ENCODE data around the gene GPR107.

GPR107 gene

DNA sequence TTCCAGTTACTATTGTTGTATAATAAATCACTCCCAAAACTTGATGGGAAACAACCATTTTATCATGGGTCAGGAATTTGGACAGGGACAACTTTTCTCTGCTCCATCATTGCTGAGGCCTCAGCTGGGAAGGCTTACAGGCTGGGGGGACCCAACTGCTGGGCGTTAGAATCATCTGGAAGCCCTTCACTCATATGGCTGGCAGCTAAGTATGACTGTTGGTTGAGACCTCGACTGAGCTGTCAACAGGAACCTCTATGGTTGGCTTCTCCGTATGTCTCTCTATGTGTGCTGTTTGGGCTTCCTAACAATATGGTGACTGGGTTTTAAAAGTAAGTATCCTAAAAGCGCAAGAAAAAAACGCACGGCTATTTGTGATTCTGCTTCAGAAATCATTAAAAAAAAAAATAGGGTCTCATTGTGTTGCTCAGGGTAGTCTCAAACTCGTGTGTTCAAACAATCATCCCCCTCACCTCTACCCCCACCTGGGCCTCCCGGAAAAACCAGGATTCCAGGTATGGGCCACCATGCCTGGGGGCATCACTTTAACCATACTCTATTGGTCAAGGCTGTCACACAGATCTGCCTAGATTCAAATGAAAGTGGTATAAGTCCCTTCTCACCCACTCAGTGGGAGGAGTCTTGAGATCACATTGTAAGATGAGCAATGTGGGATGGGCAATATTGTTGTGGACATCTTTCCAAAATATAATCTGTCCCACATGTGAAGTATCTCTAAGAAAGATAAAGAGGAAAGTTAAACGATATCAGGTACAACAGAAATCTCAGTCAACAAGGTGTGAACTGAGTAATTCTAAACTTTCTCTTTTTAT lies 26.0 kb upstream of the GPR107 start:
- no peak for DNase-seq (ENCODE audit: low read depth)

DNA sequence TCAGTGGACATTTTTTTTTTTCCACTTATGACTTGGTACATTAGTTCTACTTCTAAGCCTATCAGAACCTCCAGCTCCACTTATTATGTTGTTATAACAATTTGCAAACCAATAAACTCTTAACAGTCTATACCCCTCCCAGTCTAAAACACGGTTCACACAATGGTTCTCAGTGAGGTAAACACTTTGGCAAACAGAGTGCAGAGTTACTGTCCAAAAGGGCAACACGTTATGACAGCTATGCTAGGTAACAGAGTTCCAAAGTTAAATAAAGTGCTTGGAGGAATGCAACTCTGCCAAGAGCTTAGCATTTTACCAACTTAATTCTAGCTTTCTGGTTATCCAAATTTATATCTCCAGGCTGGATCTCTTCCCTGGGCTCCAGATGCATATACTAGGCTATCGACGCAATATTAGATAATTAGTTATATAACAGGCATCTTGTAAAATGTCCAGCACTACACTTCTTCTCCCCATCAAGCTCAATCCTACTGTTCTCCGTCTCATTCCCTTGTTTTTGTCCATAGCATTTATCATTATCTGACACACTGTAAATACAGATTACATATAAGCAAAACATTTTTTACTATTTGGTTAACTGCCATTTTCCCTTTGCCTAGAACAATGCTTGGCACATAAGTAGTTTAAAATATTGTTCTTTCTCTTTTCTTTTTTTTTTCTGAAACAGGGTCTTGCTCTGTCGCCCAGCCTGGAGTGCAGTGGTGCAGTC lies 25.0 kb upstream of the GPR107 start:
- DNase-seq (ENCODE audit: low read depth): no peak

GRCh38 chr9:130029223-130029973 lies 24.3 kb upstream of the GPR107 start:
- no peak for DNase-seq (ENCODE audit: low read depth)

GRCh38 chr9:130030651-130031127 lies 23.0 kb upstream of the GPR107 start:
- DNase-seq (ENCODE audit: low read depth): no peak

- DNase-seq (ENCODE audit: low read depth): no peak
Measured at GRCh38 chr9:130034570-130034969, 19.1 kb upstream of the GPR107 start.

DNA sequence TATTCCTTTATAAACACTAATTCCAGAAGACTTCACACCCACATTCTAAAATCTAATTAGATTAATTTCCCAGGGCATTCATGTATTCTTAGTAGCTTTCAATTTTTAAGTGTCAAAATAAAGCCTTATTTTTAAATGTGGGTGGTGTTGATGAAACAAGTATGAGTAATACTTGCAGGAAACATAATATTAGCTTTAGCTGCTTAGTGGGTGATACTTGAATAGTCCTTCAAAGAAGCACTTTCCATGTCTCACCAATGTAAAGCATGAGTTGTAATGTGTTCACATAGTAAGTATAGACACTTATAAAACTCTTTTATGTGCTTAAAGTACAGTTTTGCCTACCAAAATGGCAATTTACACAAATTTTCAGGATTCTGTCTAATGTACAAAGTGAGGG lies 17.6 kb upstream of the GPR107 start:
- DNase-seq (ENCODE audit: low read depth): no peak

- no peak for DNase-seq (ENCODE audit: low read depth)
Measured at GRCh38 chr9:130039528-130040147, 14.1 kb upstream of the GPR107 start.

- no peak for DNase-seq (ENCODE audit: low read depth)
Measured at GRCh38 chr9:130040984-130041647, 12.6 kb upstream of the GPR107 start.

- no peak for DNase-seq (ENCODE audit: low read depth)
Measured at GRCh38 chr9:130041648-130042405, 11.9 kb upstream of the GPR107 start.

DNA sequence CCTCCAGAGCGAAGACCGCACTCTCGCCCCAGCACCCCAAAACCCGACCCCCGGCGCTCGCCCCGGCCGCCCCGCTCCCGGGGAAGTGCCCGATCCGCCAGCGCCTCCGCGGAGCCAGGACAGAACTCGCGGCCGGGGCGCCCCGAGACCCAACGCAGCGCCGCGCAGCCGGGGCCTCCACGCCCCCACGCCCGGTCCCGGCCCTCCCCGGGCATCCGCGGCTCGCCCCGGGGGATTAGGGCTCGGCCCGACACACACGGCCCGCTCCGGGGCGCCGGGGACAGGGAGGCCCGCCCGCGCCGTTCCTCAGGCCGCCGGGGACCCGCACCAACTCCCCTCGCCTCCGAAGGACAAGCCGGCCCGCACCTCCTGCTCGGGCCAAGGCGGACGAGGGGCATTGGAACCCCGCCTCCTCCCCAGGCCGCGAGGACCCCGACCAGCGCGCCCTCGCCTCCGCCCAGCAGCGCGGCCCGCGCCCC lies 11.3 kb upstream of the GPR107 start:
- DNase-seq (ENCODE audit: low read depth): no peak

DNA sequence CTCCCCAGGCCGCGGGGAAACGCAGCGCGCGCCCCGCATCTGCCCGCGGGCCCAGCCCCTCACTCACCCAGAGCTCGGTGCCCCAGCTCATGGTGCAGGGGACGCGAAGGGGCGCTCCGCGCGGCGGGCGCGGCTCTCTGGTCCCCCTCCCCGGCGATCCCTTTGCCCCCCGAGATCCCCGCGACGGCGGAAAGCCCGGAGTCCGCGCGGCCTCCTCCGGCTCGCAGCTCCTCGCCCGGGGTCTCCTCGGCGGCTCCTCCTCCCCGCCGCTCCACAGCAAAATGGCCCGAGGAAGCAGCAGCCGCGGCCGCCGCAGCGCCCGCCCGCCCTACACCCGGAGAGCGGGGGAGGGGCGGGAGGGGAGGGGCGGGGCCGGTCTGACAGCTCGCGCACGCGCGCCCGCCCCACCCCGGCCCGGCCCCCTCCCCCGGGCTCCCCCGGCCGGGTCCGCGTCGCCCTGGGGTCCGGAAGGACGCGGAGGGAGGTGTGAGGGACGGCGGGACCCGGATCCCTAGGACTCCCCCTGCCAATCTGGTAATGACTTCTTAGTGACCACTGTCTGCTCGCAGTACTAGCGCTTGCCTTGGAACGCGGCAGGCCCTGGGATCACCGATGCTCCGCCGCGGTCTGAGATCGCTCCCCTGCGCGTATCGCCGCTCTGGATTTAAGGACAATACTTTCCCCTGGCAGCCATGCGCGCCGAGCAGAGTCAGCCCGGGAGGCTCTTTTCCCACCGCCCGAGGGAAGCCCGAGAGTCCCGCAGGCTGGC lies 10.6 kb upstream of the GPR107 start, which contains the start of gene FNBP1:
Gene FNBP1 (minus strand): TSS at position 305 of the 769 bp plus-strand sequence. CDS start 214 bp downstream, at position 91.
- peak; percentile 59 for DNase-seq (ENCODE audit: low read depth)

DNA sequence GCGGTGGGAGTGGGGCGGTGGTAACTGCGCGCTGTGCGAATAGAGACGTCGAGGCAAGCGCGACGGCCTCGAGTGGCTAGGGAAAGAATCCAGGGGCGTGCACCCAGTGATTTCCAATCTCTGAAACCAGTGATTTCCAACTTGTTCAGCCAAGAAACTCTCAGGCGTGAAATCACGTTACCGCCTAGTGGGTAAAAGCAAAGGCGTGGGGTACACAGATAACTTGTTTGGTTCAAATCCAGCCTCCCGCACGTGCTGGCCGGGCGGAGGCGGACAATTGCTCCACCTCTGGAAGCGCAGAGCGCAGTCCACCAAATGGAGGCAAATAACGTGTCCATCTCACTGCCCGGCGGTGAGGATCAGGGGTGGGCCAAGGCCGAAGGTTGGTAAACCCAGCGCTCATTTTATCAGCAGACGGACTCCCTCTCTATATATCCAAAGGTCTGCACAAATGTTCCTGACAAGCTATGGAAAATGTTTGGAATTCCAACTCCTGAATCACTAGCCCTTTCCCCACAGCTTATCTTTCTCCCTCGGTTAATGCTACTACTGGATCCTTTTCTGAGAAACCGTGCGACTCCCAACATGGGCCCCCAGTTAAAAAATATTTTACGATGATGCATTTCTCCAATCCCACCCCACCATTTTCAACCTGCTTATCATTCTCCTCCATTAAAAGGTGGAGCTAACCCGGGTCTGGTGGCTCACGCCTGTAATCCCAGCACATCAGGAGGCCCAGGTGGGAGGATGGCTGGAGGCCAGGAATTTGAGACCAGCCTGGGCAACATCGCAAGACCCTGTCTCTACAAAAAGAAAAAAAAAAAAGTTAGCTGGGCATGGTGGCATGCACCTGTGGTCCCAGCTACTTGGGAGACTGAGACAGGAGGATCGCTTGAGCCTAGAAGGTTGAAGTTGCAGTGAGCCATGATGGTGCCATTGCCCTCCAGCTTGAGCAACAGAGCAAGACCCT lies 9.8 kb upstream of the GPR107 start:
- no peak for DNase-seq (ENCODE audit: low read depth)

- no peak for DNase-seq (ENCODE audit: low read depth)
Measured at GRCh38 chr9:130045725-130046450, 7.8 kb upstream of the GPR107 start.

DNA sequence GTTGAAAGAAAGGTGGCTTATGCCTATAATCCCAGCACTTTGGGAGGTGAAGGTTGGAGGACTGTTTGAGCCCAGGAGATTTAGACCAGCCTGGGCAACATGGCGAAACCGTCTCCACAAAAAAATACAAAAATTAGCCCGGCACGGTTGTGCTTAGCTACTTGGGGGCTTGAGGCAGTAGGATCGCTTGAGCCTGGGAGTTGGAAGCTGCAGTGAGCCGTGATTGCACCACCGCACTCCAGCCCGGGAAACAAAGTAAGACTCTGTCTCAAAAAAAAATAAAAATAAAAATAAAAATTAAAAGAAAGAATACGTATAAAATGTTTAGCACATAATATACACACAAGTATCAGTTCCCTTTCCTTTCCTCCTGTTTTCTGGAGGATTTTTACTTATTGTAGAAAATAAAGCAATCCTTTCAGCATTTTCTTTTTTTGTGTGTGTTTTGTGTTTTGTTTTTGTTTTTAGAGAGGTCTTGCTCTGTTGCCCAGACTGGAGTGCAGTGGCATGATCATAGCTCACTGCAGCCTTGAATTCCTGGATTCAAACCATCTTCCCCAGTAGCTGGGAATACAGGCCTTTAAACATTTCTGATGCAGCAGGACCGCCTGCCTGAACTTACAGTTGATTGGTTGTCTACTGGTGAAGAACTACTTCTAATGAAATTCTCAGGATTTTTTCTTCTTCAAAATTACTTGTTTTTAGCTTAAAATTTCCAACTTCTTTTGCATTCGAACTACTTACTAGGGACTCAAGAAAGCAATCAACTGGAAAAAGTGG lies 4.1 kb upstream of the GPR107 start:
- no peak for DNase-seq (ENCODE audit: low read depth)

DNA sequence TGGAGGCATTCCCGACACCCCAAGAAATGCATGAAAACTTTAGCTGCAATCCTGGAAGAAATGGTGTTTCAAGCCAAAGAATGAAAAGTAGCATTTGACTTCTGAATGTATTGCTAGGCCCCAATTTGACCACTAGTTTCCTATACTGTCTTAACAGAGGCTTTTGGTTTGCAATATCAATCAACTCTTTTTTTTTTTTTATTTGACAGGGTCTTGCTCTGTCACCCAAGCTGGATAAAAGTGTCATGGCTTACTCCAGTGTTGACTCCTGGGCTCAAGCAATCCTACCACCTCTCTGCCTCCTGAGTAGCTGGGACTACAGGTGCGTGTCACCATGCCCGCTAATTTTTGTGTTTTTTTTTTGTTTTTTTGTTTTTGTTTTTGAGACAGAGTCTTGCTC lies 3.2 kb upstream of the GPR107 start:
- DNase-seq (ENCODE audit: low read depth): no peak

DNA sequence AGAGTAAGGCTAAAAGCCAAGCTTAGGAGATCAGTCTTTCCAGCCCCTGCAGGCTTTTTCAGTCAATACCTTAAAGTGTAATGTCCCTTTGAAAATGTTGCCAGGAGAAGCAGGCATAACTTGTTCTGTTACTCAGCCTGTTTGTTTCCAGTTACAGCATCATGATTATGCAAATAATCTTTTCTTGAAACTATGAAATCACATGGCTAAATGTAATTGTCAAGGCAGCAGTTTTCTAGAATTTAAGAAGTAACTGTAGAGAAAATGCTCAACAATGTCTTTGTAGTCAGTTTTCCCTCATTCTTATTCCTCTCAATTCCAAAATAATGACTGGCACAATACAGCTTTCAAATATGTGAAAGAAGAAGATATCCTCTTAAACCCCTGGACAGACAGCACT lies 1.9 kb upstream of the GPR107 start:
- DNase-seq (ENCODE audit: low read depth): no peak

- no peak for DNase-seq (ENCODE audit: low read depth)
Measured at GRCh38 chr9:130053109-130053503, 600 bp upstream of the GPR107 start.

Data from stimulated activated CD8-positive, alpha-beta memory T cell treated with anti-CD3 and anti-CD28 coated beads, Interleukin-7, amount 100 ng/mL, for 24 hours (primary cell).